Skeletal muscle tissue (tissue), 4 donors: ENCODE measurements around the gene C22orf31. TPM values are rescaled to one million over a fixed set of nuclear protein-coding genes. Genes with fewer than 3 reads are reported as not detected.
A peak's percentile ranks its signal among the peaks of the same experiment; 100 is the strongest.

Experiments used
- H3K27ac ChIP-seq: one replicate; pipeline ENCODE4 v1.7.0; 2013; ENCODE audit warnings: mild to moderate bottlenecking, low read depth, low read length, inconsistent platforms
- H3K27me3 ChIP-seq, 3 donors: one replicate each; pipeline ENCODE4 v1.7.0; 2013; ENCODE audit warnings: low read length in 3 of 3; ENCODE audit not compliant: control insufficient read depth in 3 of 3, insufficient read depth in 3 of 3
- H3K36me3 ChIP-seq, 3 donors: one replicate each; pipeline ENCODE4 v1.7.0; 2013; ENCODE audit warnings: low read length in 3 of 3; ENCODE audit not compliant: control insufficient read depth in 3 of 3, insufficient read depth in 3 of 3
- H3K4me1 ChIP-seq, 3 donors: one replicate each; pipeline ENCODE4 v1.7.0; 2013; ENCODE audit warnings: low read length in 3 of 3, mild to moderate bottlenecking in 3 of 3; ENCODE audit not compliant: control insufficient read depth in 3 of 3, insufficient read depth in 3 of 3
- H3K4me3 ChIP-seq, 3 donors: one replicate each; pipeline ENCODE4 v1.7.0; 2013; ENCODE audit warnings: low read length in 3 of 3
- H3K9ac ChIP-seq, 3 donors: one replicate each; pipeline ENCODE4 v1.7.0; 2013; ENCODE audit warnings: low read length in 3 of 3, mild to moderate bottlenecking in 3 of 3, moderate library complexity in 2 of 3, low read depth in 1 of 3
- H3K9me3 ChIP-seq, 3 donors: one replicate each; pipeline ENCODE4 v1.7.0; 2013; ENCODE audit warnings: low read length in 3 of 3; ENCODE audit not compliant: control insufficient read depth in 3 of 3
- total RNA-seq: library from RNA; depleted of rRNA; stranded (reverse); fragments of >200 nt; gene quantifications from one replicate; pipeline ENCODE4 v1.2.3, GENCODE V29; 2014
- donor health status: Osteomylitis.

C22orf31 gene
- total RNA-seq: 1.6 TPM

DNA sequence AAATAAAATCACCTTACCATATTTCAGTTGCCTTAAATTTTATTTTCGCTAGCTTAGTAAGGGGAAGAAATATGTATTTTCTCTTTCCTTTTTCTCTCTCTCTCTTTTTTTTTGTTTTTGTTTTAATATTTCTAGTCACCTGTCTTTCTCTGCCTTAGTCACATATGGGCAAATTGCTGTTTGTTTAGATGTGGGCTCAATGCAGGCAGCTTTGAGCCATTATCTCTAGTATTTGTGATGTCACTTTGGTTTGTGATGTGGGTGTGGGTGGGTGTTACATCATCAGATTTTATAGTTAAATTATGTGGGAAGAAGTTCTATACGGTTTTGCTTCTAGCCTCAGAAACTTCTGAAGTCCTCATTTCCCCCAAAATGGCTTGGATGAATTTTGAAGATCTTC lies at the start of gene C22orf31:
Gene C22orf31, minus strand, starts transcription at position 59 of the 400 bp plus-strand sequence. Its CDS starts 39 bp downstream, at position 20.
- H3K27me3 ChIP-seq: no peaks in the 10 kb centered on the region
- H3K4me3 ChIP-seq: no peak within 1 kb of the TSS
- peaks cover 27 to 34% (median 30%) of the 10 kb centered on the region in 3 donors for H3K4me1 ChIP-seq
- H3K27ac ChIP-seq: no peak within 1 kb of the TSS
- H3K36me3 ChIP-seq: no peaks in the 10 kb centered on the region
- H3K9ac ChIP-seq: peak within 1 kb of the TSS in 1 of 3 donors; percentile 45
- no peaks in the 10 kb centered on the region for H3K9me3 ChIP-seq

DNA sequence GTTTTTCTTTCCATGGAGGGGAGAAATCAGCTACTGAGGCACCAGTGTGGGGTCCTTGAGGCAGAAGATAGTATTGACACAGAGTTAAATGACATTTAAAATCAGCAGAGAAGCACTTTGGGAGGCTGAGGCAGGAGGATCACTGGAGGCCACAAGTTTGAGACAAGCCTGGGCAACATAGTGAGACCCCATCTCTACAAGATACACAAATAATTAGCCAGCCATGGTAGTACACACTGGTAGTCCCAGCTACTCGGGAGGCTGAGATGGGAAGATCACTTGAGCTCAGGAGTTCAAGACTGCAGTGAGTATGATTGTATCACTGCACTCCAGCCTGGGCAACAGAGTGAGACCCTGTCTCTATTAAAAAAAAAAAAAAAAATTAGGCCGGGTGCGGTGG lies 49.3 kb upstream of the C22orf31 start:
- no peaks in the 10 kb centered on the region for H3K9me3 ChIP-seq
- H3K4me3 ChIP-seq: no peak overlapping the region
- peaks cover 0 to 3% (median 2%) of the 10 kb centered on the region in 3 donors for H3K36me3 ChIP-seq
- H3K4me1 ChIP-seq: no peaks in the 10 kb centered on the region
- no peak overlapping the region for H3K27ac ChIP-seq
- H3K9ac ChIP-seq: no peak overlapping the region
- no peaks in the 10 kb centered on the region for H3K27me3 ChIP-seq

DNA sequence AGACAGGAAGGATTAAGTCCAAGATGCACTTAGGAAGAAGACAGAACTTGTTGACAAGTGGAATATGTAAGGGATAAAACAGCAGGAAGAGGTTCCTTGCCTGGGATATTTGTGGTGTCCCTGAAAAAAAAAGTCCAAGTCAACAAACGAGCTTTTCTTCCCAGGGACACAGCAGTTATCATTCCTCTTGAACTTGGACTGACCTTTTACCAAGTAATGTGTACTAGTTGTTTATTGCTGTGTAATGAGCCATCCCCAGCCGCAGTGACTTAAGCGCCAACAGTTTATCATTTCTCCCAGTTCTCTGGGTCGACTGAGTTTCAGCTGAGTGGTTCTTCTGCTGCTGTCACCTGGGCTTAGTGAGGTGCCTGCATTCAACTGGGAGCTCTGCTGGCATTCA lies 48.2 kb upstream of the C22orf31 start:
- H3K9me3 ChIP-seq: no peaks in the 10 kb centered on the region
- H3K27me3 ChIP-seq: no peaks in the 10 kb centered on the region
- H3K9ac ChIP-seq: no peak overlapping the region
- H3K4me1 ChIP-seq: no peaks in the 10 kb centered on the region
- H3K36me3 ChIP-seq: peaks cover 0 to 5% (median 2%) of the 10 kb centered on the region in 3 donors
- no peak overlapping the region for H3K4me3 ChIP-seq
- H3K27ac ChIP-seq: no peak overlapping the region

DNA sequence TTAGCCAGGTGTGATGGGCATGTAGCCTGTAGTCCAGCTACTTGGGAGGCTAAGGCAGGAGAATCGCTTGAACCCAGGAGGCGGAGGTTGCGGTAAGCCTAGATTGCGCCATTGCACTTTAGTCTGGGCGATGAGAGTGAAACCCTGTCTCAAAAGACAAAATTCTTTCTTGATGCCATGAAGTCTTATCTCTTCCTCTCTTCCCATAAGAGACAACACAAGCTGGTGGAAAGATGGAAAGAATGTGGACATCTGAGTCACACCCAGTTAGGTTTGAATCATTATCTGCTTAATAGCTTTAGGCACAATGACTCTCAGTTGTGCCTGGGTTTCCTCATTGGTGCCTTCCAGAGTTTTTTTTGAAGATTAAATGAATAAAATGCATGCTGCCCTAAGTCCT lies 46.5 kb upstream of the C22orf31 start:
- Histone ChIP-seq H3K27ac (no peak overlapping the region), H3K9me3 (no peaks in the 10 kb centered on the region), H3K4me1 (no peaks in the 10 kb centered on the region), H3K36me3 (peaks cover 0 to 5% (median 2%) of the 10 kb centered on the region in 3 donors), H3K4me3 (no peak overlapping the region), H3K9ac (no peak overlapping the region), H3K27me3 (no peaks in the 10 kb centered on the region)

DNA sequence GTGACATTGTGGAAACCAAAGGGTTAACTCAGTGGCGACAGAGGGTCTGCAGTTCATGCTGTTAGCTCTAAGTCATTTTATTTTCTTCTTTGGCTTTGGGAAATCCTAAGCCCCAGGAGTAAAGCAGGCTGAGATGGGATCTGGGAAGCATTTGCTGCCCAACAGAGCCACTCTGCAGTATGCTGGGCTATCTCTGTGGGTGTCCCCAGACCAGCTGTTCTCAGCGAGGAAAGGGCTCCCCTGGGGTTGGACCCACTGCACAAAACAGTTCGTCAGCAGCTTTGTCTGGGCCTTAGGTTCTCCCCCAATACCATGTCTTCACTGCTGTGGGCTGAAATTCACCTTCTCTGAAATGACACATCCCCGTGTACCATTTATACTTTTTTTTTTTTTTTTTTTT lies 45.2 kb upstream of the C22orf31 start:
- peaks cover 0 to 5% (median 5%) of the 10 kb centered on the region in 3 donors for H3K36me3 ChIP-seq
- H3K4me1 ChIP-seq: no peaks in the 10 kb centered on the region
- no peak overlapping the region for H3K9ac ChIP-seq
- H3K27ac ChIP-seq: no peak overlapping the region
- H3K27me3 ChIP-seq: no peaks in the 10 kb centered on the region
- H3K9me3 ChIP-seq: no peaks in the 10 kb centered on the region
- no peak overlapping the region for H3K4me3 ChIP-seq

DNA sequence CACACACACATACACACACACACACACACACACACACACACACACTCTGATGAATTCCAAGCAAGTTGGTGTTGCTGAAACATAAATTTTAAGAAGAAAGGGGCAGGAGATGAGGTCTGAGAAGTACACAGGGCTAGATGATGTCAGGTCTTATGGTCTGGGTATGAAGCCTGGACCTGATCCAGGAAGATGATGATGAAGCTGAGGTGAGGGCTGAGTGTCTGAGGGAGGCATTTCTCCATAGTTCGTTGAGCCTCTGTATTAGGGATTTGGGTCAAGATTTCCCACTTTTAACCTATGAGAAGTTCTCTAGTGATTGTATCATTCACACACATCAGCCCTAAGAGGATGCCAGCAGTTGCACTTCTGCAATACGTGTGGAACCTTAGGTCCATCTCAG lies 43.8 kb upstream of the C22orf31 start:
- H3K27me3 ChIP-seq: no peaks in the 10 kb centered on the region
- H3K4me3 ChIP-seq: no peak overlapping the region
- H3K27ac ChIP-seq: no peak overlapping the region
- peaks cover 0 to 8% (median 2%) of the 10 kb centered on the region in 3 donors for H3K36me3 ChIP-seq
- no peaks in the 10 kb centered on the region for H3K4me1 ChIP-seq
- H3K9me3 ChIP-seq: no peaks in the 10 kb centered on the region
- H3K9ac ChIP-seq: no peak overlapping the region

DNA sequence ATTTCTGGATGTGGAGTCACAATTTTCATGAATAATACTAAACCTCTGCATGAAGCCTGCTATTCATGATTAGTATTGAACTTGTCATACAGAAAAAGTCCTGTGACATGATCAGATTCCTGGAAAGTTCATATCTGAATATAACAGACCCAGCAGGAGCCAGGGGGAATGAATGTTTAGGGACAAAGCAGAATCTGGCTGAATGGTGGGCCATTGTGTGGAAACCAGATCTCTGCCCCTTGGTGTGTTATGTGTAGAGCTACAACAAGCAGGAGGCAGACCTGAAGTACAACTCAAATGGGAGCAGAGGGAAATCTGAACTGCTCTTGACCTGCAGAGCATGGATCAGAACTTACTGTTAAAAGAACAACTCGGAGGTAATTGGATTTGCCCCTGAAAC lies 41.5 kb upstream of the C22orf31 start:
- H3K27ac ChIP-seq: no peak overlapping the region
- no peaks in the 10 kb centered on the region for H3K4me1 ChIP-seq
- no peak overlapping the region for H3K9ac ChIP-seq
- peaks cover 3 to 15% (median 4%) of the 10 kb centered on the region in 3 donors for H3K36me3 ChIP-seq
- no peaks in the 10 kb centered on the region for H3K27me3 ChIP-seq
- no peak overlapping the region for H3K4me3 ChIP-seq
- no peaks in the 10 kb centered on the region for H3K9me3 ChIP-seq

DNA sequence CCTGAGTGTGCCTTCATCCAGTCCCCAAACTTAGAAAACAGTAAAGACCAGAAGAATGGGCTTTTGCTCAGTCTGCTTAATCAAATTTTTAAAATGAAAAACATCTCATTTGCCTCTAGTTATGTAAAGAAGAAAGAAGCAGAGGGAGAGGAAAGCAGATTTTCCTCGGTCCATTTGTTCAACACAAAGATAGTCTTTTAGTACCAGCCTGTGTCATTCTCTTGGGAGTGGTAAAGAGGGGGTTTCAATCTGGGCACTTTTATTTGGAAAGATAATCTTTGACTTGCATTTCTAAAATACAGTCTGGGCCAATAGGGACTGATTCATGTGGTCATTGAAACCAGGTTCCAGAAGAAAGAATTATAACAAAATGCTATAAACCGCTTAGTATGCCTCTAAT lies 40.7 kb upstream of the C22orf31 start:
- Histone ChIP-seq H3K27ac (no peak overlapping the region), H3K36me3 (peaks cover 3 to 15% (median 4%) of the 10 kb centered on the region in 3 donors), H3K4me1 (no peaks in the 10 kb centered on the region), H3K27me3 (no peaks in the 10 kb centered on the region), H3K4me3 (no peak overlapping the region), H3K9me3 (no peaks in the 10 kb centered on the region), H3K9ac (no peak overlapping the region)

DNA sequence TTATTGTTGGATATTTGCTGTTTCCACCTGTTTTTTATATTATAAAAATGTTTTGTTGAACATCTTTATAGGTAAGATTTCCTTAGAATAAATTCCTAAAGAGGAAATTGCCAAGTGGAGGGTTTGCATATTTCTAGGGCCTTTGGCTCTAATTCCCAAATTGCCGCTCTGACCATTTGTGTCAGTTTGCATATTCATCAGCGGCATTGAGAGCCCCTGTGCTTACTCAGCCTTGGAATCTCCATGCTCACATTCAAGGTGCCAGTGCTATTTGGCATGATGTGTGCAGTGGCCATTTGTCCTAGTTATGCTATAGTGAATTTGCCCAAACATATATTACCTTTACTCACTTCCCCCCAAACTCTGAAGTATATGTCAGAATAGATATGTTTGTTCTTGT lies 36.7 kb upstream of the C22orf31 start:
- Histone ChIP-seq H3K4me1 (peaks cover 9 to 16% (median 16%) of the 10 kb centered on the region in 3 donors), H3K27me3 (no peaks in the 10 kb centered on the region), H3K9ac (no peak overlapping the region), H3K4me3 (no peak overlapping the region), H3K27ac (no peak overlapping the region), H3K36me3 (peaks cover 3 to 22% (median 3%) of the 10 kb centered on the region in 3 donors), H3K9me3 (no peaks in the 10 kb centered on the region)

DNA sequence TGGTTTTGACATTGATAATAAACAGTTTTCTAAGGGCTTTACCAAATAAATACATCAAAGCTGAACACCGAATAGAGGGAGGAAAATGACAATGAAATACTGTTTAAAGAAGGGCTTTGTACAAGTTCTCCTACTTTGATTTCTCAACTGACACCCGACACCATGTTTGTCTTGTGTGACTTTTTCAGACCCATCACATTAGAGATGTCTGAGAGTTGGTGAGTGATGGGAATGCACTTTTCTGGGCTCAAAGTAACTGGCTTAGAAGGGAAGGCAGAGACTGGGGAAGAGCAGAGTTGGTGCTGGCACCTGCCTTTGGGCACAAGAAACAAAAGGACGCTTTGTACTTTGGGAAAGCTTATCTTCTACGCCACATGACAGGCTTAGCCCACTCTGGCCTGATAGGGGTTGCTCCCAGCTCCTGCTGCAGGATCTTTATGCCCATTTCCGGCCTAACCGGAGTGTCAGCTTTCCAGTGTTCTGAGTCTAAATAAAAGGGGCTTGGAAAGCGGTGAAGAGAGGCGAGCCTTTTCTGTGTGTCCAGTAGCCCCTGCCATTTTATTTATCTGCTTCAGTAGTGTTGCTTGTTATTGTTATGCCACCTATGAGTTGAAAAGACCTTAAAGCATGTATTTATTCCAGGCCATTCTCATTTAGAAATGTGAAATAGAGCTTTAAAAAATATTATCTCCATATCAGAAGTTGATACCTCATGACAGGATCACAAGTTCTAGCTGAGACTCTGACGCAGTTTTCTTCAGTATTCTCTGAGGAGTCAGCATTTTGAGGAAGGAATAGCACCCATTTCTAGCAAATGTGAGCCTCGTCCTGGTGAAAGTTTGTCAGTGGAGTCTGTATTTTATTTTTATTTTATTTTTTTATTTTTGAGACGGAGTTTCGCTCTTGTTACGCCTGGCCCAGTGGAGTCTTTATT lies 35.4 kb upstream of the C22orf31 start:
- H3K36me3 ChIP-seq: peaks cover 3 to 18% (median 3%) of the 10 kb centered on the region in 3 donors
- H3K9ac ChIP-seq: peak overlapping the region in 2 of 3 donors; percentile 35 to 51
- no peaks in the 10 kb centered on the region for H3K9me3 ChIP-seq
- no peaks in the 10 kb centered on the region for H3K27me3 ChIP-seq
- no peak overlapping the region for H3K4me3 ChIP-seq
- peaks cover 18 to 27% (median 21%) of the 10 kb centered on the region in 3 donors for H3K4me1 ChIP-seq
- peak overlapping the region; percentile 5 for H3K27ac ChIP-seq
